ENCODE measurements around the gene SLMAP. TPM values are rescaled to one million over a fixed set of nuclear protein-coding genes. Genes with fewer than 3 reads are reported as not detected.

SLMAP gene
- total RNA-seq, 3 donors from 2014 or later (not counting 1 experiment from before 2014, with no cell fraction given), result 79.4 to 98.6 (median 89.0) TPM

GRCh38 chr3:57758686-57759085, 2.6 kb downstream of the SLMAP start:
- H3K27ac Mint-ChIP-seq, result no peak overlapping the region
- intact Hi-C loops (cut with micrococcal nuclease), result no loop called here
- WGBS (ENCODE audit: insufficient coverage), result 90% methylated on average over 2 of the region's 2 CpGs
- no peak for TF ChIP-seq CTCF (IDR thresholded peaks at IDR 0.05)
- ATAC-seq (no peak), DNase-seq (no peak)
- no peaks in the 10 kb centered on the region for H3K27me3 Mint-ChIP-seq (ENCODE audit: low read depth in 2 of 2)
- Histone ChIP-seq H3K4me3 (ENCODE audit: low read length) (no peak overlapping the region), H3K36me3 (ENCODE audit: control insufficient read depth, insufficient read depth, low read length) (peaks cover 6% of the 10 kb centered on the region), H3K4me1 (ENCODE audit: control insufficient read depth, insufficient read depth, low read length) (peaks cover 30% of the 10 kb centered on the region), H3K9me3 (ENCODE audit: control insufficient read depth, insufficient read depth, low read length) (no peaks in the 10 kb centered on the region), H3K27ac (ENCODE audit: low read length) (no peak overlapping the region), H3K27me3 (ENCODE audit: control insufficient read depth, insufficient read depth, low read length) (no peaks in the 10 kb centered on the region)
- no peaks in the 10 kb centered on the region for H3K9me3 Mint-ChIP-seq
- H3K4me1 Mint-ChIP-seq, result peaks cover 41% of the 10 kb centered on the region in 2 donors
- no peaks in the 10 kb centered on the region for H3K36me3 Mint-ChIP-seq
- H3K4me3 Mint-ChIP-seq, result peak overlapping the region; percentile 97

GRCh38 chr3:57764794-57765193, 8.7 kb downstream of the SLMAP start:
- no peak for ATAC-seq
- no peak for DNase-seq
- no peak overlapping the region for H3K27ac ChIP-seq (ENCODE audit: low read length)
- Mint-ChIP-seq H3K9me3 (no peaks in the 10 kb centered on the region), H3K36me3 (no peaks in the 10 kb centered on the region), H3K4me3 (no peak overlapping the region), H3K27ac (peak overlapping the region; percentile 2 to 18), H3K4me1 (peaks cover 50 to 53% of the 10 kb centered on the region in 2 donors), H3K27me3 (ENCODE audit: low read depth in 2 of 2) (no peaks in the 10 kb centered on the region)
- H3K9me3 ChIP-seq (ENCODE audit: control insufficient read depth, insufficient read depth, low read length), result no peaks in the 10 kb centered on the region
- no peak overlapping the region for H3K4me3 ChIP-seq (ENCODE audit: low read length)
- H3K27me3 ChIP-seq (ENCODE audit: control insufficient read depth, insufficient read depth, low read length), result no peaks in the 10 kb centered on the region
- peaks cover 10% of the 10 kb centered on the region for H3K36me3 ChIP-seq (ENCODE audit: control insufficient read depth, insufficient read depth, low read length)
- TF ChIP-seq CTCF (IDR thresholded peaks at IDR 0.05), result no peak
- 98% methylated on average over 2 of the region's 2 CpGs for whole genome bisulfite sequencing (ENCODE audit: insufficient coverage)
- intact Hi-C loops (cut with micrococcal nuclease), result no loop called here
- peaks cover 13% of the 10 kb centered on the region for H3K4me1 ChIP-seq (ENCODE audit: control insufficient read depth, insufficient read depth, low read length)

GRCh38 chr3:57768595-57768994, 12.5 kb downstream of the SLMAP start:
- Histone ChIP-seq H3K9me3 (ENCODE audit: control insufficient read depth, insufficient read depth, low read length) (no peaks in the 10 kb centered on the region), H3K4me1 (ENCODE audit: control insufficient read depth, insufficient read depth, low read length) (no peaks in the 10 kb centered on the region), H3K27ac (ENCODE audit: low read length) (no peak overlapping the region), H3K36me3 (ENCODE audit: control insufficient read depth, insufficient read depth, low read length) (peaks cover 8% of the 10 kb centered on the region), H3K27me3 (ENCODE audit: control insufficient read depth, insufficient read depth, low read length) (no peaks in the 10 kb centered on the region), H3K4me3 (ENCODE audit: low read length) (no peak overlapping the region)
- DNase-seq (no peak), ATAC-seq (no peak)
- H3K4me3 Mint-ChIP-seq, result no peak overlapping the region
- no peaks in the 10 kb centered on the region for H3K27me3 Mint-ChIP-seq (ENCODE audit: low read depth in 2 of 2)
- H3K4me1 Mint-ChIP-seq, result peaks cover 56 to 63% of the 10 kb centered on the region in 2 donors
- H3K27ac Mint-ChIP-seq, result no peak overlapping the region
- intact Hi-C loops (cut with micrococcal nuclease), result no loop called here
- no peaks in the 10 kb centered on the region for H3K36me3 Mint-ChIP-seq
- H3K9me3 Mint-ChIP-seq, result no peaks in the 10 kb centered on the region
- no peak for TF ChIP-seq CTCF (IDR thresholded peaks at IDR 0.05)
- WGBS (ENCODE audit: insufficient coverage), result 98% methylated on average over 3 of the region's 3 CpGs
